Measurements from ENCODE around the gene VNN1.
"Not testable (repeated sequence)": the region's sequence is repeated elsewhere in the genome, so short reads cannot be mapped to it uniquely, and the experiment has no call there.

Gene VNN1

GRCh38 chr6:132669690-132670291 is 44.1 kb downstream of the VNN1 start:
- no peak for DNase-seq

GRCh38 chr6:132666118-132666517 is 47.7 kb downstream of the VNN1 start:
- DNase-seq, result no peak

DNA sequence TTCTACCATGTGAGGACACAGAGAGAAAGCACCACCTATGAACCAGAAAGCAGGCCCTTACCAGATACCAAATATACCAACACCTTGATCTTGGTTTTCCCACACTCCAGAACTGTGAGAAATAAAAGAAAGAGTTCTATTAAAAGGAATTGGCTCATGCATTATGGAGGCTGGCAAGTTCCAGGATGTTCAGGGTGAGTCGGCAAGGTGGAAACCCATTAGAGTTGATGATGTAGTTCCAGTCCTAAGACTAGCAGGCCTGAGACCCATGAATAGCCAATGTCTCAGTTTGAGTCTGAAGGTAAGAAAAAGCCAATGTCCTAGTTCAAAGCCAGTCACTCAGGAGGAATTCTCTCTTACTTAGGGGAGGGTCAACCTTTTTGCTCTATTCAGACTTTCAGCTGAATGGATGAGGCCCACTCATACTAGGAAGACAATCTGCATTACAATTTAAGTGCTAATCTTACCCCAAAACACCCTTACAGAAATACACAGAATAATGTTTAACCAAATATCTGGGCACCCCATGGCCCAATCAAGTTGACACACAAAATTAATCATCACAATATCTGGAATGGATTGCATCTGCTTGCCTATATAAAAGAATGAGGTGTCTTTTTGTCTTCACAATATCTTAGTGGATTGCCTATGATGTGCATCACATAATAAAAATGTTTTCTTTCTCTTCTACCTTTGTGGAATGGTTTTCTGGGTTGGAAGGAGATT is 49.4 kb downstream of the VNN1 start:
- DNase-seq, result no peak

- no peak for DNase-seq
Measured at GRCh38 chr6:132663661-132664060, 50.2 kb downstream of the VNN1 start.

DNA sequence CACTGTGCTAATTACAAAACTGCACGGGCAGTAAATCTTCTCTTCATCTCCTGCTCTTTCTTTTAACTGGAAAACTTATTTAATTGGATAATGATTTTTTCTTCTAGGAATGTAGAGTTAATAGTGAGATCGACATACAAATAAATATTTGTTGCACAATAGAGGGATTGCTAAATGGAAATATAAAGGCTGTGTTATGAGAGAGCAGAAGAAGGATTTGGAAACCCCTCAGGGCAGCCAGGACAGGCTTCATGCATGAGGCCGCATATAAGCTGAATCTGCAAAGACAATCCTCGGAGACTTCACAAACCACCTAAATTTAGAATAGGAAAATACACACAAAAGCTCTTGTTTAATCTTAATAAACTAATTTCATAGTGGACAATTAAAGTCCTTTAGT is 51.9 kb downstream of the VNN1 start:
- DNase-seq, result no peak

- DNase-seq, result no peak
Measured at GRCh38 chr6:132659082-132659481, 54.8 kb downstream of the VNN1 start, which contains the start of gene TAAR1. TSS of gene TAAR1 (minus strand) at chr6:132659182. CDS start at chr6:132646003, 13,179 bp downstream.

GRCh38 chr6:132651062-132651461 is 62.8 kb downstream of the VNN1 start:
- DNase-seq, result no peak

GRCh38 chr6:132650429-132650828 is 63.4 kb downstream of the VNN1 start:
- no peak for DNase-seq

DNA sequence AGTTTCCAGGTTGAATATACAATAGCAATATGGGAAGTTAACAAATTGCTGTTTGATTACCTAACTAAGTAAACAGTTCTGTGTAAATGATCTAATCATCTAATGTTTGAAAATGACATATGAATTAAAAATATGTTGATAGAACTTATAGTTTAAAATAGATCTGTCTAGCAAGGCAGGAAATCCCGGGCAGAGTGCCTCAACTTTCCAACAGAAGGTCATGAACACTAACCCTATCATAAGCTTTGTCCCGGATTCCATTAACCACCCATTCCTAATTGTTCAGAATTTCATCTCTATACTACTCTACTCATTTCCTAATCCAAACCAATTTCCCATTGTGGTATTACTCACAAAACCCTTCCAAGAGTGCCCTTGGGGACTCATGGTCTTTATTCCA is 65.0 kb downstream of the VNN1 start:
- no peak for DNase-seq

DNA sequence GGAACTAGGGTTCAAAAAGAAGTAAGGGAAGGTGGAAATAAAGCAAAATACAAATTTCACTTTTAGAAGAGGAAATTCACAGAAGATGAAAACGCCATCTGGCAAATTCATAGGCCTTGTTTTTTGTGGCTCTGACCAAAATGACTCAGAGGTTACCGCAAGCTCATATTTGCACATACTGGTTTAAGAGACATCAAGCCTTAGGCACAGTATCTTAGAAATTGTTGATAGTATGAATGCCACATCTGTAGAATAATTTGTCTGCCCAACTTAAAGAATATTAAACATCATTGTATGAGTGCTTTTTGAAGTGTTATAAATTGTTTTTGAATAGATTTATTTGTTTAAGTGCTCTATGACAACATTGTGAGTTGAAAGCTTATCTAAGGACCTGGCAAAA is 65.5 kb downstream of the VNN1 start:
- no peak for DNase-seq

DNA sequence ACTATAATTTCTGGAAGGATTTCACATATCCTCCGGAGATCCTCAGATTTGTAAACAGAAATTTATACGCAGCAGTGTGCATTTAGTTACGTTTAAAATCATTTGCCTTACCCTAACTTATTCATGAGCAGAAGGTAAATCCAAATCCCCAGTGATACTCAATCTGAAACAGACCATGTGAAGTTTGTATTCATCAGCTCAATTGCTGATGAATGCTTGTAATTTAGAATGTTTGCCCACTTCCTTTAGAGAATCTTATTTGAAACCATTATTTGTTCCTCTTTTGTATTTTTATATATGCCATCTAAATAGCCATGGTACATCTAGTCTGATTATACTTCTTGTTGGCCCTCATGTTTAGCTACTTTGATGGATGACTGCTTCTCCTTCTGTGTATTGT is 70.3 kb downstream of the VNN1 start:
- no peak for DNase-seq

DNA sequence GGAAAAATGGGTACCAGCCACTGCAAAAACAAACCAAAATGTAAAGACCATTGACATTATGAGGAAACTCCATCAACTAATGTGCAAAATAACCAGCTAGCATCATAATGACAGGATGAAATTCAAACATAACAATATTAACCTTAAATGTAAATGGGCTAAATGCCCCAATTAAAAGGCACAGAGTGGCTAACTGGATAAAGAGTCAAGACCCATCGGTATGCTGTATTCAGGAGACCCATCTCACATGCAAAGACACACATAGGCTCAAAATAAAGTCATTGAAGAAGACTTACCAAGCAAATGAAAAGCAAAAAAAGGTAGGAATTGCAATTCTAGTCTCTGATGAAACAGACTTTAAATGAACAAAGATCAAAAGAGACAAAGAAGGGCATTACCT is 76.7 kb downstream of the VNN1 start:
- DNase-seq, result not testable (repeated sequence)

GRCh38 chr6:132635906-132636305 is 77.9 kb downstream of the VNN1 start:
- DNase-seq, result not testable (repeated sequence)

GRCh38 chr6:132635288-132635687 is 78.6 kb downstream of the VNN1 start:
- not testable (repeated sequence) for DNase-seq

- DNase-seq, result no peak
Measured at GRCh38 chr6:132634796-132635195, 79.1 kb downstream of the VNN1 start.

- DNase-seq, result no peak
Measured at GRCh38 chr6:132633362-132633761, 80.5 kb downstream of the VNN1 start.
